Bronchial epithelial cell (primary cell): ENCODE results near the gene CYB5R3. TPM values are rescaled to one million over a fixed set of nuclear protein-coding genes. Genes with fewer than 3 reads are reported as not detected.
A peak's percentile ranks its signal among the peaks of the same experiment; 100 is the strongest.
"Not testable (repeated sequence)": the region's sequence is repeated elsewhere in the genome, so short reads cannot be mapped to it uniquely, and the experiment has no call there.

Experiments
- DNase-seq: peaks from one replicate; pipeline ENCODE4 v3.0.0-alpha.2; 2010; ENCODE audit warnings: low read depth
- FAIRE-seq: peaks from 2 replicates; lab custom pipeline; 2011; peaks lifted over from hg19 to GRCh38; lab: Jason Lieb, UNC
- H3K27me3 ChIP-seq: 2 replicates; pipeline ENCODE4 v1.5.1; 2011; ENCODE audit warnings: low read length; ENCODE audit not compliant: control insufficient read depth, insufficient read depth
- H3K36me3 ChIP-seq: 2 replicates; pipeline ENCODE4 v1.5.1; 2011; ENCODE audit warnings: low read length; ENCODE audit not compliant: control insufficient read depth, insufficient read depth
- H3K4me3 ChIP-seq: 2 replicates; pipeline ENCODE4 v1.5.1; 2011; ENCODE audit warnings: mild to moderate bottlenecking, low read depth, low read length, control low read depth
- CTCF ChIP-seq: IDR thresholded peaks from 2 replicates; pipeline ENCODE4 v1.5.1; 2011; ENCODE audit warnings: mild to moderate bottlenecking, moderate library complexity, low read length, control low read depth, inconsistent platforms; ENCODE audit not compliant: insufficient read depth, severe bottlenecking
- total RNA-seq: library from RNA; depleted of rRNA; stranded (reverse); fragments of >200 nt; gene quantifications from 2 replicates; pipeline ENCODE4 v1.2.1, GENCODE V29; 2014

The CYB5R3 gene
- total RNA-seq, 1 donor from 2014 or later = 9.0 TPM

DNA sequence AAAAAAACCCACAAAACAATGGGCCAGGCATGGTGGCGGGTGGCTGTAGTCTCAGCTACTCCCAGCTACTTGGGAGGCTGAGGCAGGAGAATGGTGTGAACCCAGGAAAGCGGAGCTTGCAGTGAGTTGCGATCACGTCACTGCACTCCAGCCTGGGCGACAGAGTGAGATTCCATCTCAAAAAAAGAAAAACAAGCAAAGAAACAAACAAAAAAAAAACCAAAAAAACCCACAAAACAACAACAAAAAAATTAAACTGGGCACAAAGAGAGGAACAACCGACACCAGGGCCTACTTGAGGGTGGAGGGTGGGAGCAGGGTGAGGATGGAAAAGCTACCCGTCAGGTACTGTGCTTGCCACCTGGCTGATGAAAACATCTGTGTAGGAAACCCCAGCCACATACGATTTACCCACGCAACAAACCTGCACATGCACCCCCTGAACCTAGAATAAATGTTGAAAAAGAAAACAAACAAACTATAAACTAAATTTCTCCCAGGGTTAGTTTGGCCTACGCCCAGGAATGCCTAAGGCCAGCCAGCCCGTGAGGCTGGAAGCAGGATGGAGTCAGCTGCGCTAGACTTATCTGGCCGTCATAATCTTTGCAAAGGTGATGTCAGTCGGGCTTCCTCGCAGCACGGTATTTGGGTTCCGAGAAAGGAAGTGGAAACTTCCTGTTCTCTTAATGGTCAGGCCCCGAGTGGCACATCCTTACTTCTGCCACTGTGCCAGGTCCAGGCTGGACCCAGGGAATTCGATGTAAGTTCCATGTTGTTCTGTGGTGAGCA lies 21.9 kb upstream of the CYB5R3 start:
- H3K36me3 ChIP-seq = no peaks in the 10 kb centered on the region
- no peak overlapping the region for H3K4me3 ChIP-seq
- no peak for TF ChIP-seq CTCF
- no peaks in the 10 kb centered on the region for H3K27me3 ChIP-seq
- FAIRE-seq (no peak), DNase-seq (no peak)

DNA sequence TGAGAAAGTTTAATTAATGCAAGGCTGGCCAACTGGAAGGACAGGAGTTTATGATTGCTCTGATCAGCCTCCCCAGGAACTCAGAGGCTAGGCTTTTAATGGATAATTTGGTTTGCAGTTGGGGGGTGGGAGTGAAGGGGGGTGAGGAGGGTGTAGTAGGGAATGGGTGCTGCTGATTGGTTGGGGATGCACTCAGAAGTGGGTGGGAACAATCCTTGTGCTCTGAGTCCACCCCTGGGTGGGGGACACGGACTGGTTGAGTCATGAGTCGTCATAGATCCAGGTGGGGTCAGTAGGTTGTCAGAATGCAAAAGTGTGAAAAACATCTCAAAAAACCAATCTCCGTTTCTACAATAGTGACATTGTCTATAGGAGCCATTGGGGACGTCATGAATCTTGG lies 20.9 kb upstream of the CYB5R3 start:
- Histone ChIP-seq H3K27me3 (peaks cover under 1% of the 10 kb centered on the region), H3K36me3 (no peaks in the 10 kb centered on the region), H3K4me3 (no peak overlapping the region)
- no peak for DNase-seq
- no peak for FAIRE-seq
- no peak for TF ChIP-seq CTCF

DNA sequence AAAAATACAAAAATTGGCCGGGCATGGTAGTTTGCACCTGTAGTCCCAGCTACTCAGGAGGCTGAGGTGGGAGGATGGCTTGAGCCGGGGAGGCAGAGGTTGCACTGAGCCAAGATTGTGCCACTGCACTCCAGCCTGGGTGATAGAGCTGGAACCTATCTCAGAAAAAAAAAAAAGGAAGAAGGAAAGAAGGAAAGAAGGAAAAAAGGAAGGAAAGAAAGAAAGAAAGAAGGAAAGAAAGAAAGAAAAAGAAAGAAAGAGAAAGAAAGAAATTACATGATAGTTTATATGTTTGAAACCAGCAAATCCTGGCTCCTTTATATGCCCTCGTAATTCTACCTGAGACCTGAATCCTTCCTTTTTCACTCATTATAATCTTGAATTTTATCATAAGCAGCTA lies 17.2 kb upstream of the CYB5R3 start:
- DNase-seq, H3K36me3 ChIP-seq, H3K27me3 ChIP-seq, H3K4me3 ChIP-seq, FAIRE-seq: not testable (repeated sequence)

DNA sequence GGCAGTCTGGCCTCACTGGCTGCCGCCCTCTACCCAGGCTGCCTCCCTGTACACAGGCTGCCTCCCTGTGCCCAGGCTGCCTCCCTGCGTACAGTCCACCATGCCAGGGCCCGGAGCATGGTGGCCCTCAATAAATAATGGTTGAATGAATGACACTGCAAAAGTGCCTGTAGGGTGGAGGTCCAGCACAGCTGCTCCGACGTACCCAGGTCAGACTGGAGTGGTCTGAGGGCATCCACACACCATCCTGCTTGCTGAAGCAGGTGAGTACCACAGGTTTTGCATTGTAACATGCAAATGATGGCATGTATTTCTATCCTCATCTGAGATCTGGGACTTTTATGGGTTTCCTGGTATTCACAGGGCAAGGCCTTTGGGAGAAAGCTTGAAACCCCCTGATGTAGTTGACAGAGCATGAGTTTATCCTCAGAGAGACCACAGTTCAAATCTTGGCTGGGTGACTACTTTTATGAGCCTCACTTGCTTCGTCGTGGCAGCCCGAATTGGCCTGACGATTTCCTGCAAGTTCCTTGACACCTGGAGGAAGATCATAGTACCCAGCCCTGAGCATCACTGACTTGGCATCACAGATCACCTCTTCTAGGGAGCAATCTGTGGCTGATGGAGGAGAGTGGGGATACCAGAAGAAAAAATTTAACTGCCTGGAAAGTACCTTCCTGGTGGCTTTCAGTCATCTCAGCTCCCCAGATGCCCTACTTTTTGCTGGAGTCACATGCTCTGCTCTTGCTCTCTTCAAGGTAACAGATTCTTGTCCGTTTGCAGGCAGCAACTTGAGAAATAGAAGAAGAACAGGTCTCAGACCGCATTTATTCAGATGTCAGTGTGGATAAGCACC lies 16.0 kb upstream of the CYB5R3 start:
- Histone ChIP-seq H3K4me3 (no peak overlapping the region), H3K27me3 (peaks cover 2% of the 10 kb centered on the region), H3K36me3 (no peaks in the 10 kb centered on the region)
- no peak for FAIRE-seq
- DNase-seq = no peak
- TF ChIP-seq CTCF = no peak

GRCh38 chr22:42661985-42662831 lies 13.0 kb upstream of the CYB5R3 start:
- no peak for FAIRE-seq
- Histone ChIP-seq H3K36me3 (no peaks in the 10 kb centered on the region), H3K4me3 (peak overlapping the region; percentile 43), H3K27me3 (peaks cover 2% of the 10 kb centered on the region)
- TF ChIP-seq CTCF = peak; percentile 97
- peak; percentile 29 for DNase-seq

DNA sequence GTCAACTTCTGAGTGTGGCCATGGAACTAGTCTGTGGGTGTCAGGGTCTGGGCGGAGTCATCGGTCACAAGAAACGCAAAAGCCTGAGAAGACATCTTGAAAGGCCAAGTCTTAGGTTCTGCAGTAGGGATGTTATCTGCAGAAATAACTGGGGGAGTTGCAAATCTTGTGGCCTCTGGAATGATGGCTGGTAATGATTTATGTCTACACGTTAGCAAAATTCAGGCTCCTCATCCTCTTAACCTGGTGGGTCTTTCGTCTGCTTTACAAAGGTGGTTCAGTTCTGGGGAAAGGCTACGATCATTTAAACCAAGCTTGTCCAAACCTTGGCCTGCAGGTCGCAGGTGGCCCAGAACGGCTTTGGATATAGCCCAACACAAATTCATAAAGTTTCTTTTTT lies 7.4 kb upstream of the CYB5R3 start:
- Histone ChIP-seq H3K4me3 (no peak overlapping the region), H3K36me3 (no peaks in the 10 kb centered on the region), H3K27me3 (no peaks in the 10 kb centered on the region)
- FAIRE-seq (no peak), DNase-seq (no peak)
- TF ChIP-seq CTCF = no peak
